HG03060 (cell line): ENCODE data around the gene FBLIM1.
"Not testable (repeated sequence)": the region's sequence is repeated elsewhere in the genome, so short reads cannot be mapped to it uniquely, and the experiment has no call there.

ENCODE experiments used
- ATAC-seq: cut with Tn5 transposase; IDR thresholded peaks from one replicate; pipeline ENCODE4 v1.9.1; 2021; ENCODE audit warnings: low read depth, moderate number of reproducible peaks; ENCODE audit not compliant: unreplicated experiment

Gene FBLIM1

DNA sequence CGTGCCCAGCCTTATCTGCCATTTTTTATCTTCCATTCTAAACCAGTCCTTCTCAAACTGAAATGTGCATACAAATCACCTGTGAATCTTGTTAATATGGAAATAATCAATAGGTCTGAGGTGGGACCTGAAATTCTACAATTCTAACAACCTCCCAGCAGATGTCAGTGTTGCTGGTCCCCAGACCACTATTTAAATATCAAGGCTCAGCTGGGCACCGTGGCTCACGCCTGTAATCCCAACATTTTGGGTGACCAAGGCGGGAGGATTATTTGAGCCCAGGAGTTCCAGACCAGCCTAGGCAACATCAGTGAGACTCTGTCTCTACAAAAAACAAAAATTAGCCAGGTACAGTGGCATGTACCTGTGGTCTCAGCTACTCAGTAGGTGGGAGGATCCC lies 44.8 kb downstream of the FBLIM1 start:
- ATAC-seq, result no peak

DNA sequence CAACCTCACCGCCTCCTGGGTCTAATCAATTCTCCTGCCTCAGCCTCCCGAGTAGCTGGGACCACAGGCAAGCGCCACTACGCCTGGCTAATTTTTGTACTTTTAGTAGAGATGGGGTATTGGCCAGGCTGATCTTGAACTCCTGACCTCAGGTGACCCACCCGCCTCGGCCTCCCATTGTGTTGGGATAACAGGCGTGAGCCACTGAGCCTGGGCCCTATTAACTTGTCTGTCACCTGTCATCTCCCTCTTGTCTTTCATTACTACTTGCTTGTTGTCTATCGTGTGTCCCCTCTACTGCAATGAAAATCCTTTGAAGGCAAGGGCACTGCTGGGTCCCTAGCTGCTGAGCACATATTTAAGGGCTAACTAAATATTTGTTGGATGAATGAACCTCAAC lies 45.5 kb downstream of the FBLIM1 start:
- ATAC-seq, result no peak

DNA sequence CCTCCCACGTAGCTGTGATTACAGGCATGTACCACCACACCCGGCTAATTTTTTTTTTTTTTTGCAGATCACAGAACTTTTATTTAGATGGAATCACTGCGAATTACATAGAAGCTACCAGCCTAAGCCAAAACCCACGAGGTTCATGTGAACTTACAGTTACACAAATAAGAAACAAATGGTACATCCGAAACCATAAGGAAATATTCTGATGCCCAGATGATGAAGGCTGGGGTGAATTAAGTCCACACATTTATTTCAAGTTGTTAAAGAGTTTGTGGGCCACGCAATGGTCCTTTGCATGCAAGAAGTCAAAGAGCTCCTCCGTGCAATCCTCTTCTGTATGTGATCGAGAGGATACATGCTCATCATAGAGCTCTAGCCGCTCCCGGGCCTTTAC lies 48.5 kb downstream of the FBLIM1 start:
- no peak for ATAC-seq

DNA sequence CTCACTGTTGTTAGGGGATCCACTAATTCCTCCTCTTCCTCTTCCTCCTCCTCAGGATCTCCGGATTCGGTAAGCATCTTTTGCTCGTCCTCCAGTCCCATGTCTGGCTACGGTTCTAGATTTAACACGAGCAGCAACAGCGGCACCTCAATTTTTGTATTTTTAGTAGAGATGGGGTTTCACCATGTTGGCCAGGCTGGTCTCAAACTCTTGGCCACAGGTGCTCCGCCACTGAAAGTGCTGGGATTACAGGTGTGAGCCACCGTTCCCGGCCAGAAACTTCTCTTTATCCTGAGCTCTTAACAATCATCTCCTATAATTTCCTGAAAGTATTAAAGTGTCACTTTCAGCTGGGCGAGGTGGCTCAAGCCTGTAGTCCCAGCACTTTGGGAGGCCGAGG lies 49.0 kb downstream of the FBLIM1 start, which contains the start of gene UQCRHL:
Gene UQCRHL (minus strand): TSS at position 101 of the 400 bp plus-strand sequence. CDS start 0 bp downstream, at position 101.
- ATAC-seq, result not testable (repeated sequence)

DNA sequence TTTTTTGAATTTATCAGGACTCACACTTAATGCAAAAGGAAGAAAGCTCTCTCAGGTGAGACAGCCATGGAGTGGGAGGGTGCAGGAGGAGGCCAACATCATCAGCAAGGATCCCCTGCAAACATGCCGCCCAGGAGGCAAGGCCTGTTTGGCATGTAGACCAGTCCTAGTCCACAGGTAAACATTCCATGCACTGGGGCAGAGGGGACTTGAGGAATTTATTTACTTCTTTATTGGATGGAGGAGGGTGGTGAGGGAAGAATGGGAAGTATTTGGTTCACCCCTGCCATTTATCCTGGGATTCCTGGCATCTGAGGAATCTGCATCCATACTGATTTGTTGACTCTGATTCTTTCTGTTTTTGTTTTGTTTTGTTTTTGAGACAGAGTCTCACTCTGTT lies 50.4 kb downstream of the FBLIM1 start:
- ATAC-seq, result no peak

DNA sequence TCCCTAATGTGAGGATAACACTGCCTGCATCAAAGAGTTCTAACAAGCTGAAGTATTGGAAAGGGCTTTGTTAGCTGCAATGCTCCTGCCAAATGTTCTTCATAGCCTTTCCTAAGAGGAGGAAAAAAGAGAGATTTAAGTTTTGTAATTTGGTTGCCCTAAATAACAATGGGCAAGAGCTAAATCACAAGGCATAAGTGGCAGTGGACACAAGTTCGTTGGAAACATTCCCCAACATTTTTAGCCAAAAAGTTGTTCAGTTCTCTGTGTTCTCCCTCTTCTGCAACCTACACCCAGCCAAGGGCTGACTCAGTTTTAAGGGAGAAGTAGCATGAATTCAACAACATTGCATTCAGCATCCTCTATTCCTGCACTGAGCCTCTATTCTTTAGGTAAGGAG lies 51.5 kb downstream of the FBLIM1 start:
- ATAC-seq, result no peak

DNA sequence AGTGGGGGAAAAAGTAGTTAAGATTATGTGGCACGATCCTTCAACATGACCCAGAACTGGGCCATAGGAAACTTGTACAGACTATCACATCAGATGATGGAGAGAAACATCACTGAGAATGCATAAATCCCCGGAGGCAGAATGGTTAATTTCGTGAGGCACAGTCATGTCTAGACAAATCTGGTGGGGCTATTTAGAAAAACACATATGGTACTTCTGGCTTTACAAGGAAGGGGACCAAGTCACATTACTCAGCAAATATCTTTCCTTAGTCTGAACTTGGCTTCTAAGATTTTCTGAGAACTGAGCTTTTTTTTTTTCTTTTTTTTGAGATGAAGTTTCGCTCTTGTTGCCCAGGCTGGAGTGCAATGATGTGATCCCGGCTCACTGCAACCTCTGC lies 58.1 kb downstream of the FBLIM1 start:
- ATAC-seq, result no peak

DNA sequence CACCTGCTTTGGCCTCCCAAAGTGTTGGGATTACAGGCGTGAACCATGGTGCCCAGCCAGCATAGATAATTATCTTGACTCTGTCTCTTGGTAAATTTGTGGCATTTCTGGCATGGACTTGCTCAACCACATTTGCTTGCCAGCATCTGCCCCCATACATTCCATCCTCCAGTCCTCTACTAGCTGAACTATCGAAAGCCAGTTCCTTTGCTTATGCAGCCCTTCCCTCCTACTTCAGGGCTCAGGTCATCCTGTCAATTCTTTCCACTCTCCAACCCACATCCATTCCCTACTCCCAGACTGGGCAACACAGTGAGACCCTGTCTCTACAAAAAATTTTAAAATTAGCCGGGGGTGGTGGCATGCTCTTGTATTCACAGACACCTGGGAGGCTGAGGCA lies 61.9 kb downstream of the FBLIM1 start:
- ATAC-seq, result no peak

DNA sequence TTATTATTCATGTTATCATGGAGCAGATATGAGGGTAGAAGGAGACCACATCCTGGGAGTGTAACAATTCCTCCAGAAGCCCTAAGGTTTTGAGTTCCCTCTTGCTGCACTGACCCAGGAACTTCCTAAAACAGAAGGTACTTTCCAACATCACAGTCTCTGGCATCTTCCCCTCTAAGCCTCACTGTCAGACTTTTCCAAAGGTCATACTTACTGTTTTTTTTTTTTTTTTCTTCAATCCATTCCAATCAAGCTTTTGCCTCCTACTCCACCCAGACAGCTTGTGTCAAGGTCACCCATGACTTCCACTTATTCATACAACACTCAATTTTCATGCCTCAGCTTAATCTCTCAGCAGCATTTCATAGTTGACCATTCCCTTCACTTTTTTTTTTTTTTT lies 67.2 kb downstream of the FBLIM1 start:
- ATAC-seq, result no peak

DNA sequence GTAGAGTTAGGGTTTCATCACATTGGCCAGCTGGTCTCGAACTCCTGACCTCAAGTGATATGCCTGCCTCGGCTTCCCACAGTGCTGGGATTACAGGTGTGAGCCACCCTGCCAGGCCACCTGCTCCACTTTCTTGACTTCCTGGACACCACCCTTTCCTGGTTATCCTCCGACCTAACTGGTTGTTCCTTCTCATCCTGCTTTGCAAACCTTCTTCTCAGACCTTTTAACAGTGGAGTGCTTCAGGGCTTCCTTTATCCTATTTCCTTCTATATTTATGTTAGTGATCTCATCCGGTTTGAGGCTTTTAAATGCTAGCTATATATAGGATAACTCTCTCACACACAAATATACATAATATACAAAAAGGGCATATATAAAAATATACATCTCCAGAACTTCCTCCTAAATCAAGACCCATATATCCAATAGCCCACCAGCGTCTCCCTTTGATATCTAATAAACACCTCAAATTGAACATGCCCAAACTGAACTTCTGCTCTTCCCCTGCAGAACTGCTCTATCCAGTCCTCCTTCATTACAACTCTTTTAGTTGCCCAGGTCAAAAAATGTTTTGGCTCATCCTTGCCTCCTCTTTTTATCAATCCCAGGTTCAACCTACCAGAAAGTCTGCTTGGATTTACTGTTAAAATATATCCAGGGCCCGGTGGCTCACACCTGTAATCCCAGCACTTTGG lies 68.4 kb downstream of the FBLIM1 start:
- ATAC-seq, result no peak

DNA sequence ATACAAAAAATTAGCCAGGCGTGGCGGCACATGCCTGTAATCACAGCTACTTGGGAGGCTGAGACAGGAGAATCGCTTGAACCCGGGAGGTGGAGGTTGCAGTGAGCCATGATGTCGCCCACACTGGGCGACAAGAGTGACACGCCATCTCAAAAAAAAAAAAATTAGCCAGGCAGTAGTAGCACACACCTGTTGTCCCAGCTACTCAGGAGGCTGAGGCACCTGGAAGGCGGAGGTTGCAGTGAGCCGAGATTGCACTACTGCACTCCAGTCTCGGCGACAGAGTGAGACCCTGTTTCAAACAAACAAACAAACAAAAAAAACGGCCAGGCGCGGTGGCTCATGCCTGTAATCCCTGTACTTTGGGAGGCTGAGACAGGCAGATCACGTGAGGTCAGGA lies 69.0 kb downstream of the FBLIM1 start:
- ATAC-seq, result not testable (repeated sequence)

DNA sequence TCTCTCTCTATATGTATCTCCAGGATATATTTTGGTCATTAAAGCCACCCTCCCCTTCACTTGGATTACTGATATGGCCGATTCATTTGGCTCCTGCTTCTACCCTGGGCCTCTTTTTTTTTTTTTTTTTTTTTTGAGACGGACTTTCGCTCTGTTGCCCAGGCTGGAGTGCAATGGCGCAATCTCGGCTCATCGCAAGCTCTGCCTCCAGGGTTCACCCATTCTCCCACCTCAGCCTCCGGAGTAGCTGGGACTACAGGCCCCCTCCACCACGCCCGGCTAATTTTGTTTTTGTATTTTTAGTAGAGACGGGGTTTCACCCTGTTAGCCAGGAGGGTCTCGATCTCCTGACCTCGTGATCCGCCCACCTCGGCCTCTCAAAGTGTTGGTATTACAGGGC lies 70.3 kb downstream of the FBLIM1 start:
- not testable (repeated sequence) for ATAC-seq

DNA sequence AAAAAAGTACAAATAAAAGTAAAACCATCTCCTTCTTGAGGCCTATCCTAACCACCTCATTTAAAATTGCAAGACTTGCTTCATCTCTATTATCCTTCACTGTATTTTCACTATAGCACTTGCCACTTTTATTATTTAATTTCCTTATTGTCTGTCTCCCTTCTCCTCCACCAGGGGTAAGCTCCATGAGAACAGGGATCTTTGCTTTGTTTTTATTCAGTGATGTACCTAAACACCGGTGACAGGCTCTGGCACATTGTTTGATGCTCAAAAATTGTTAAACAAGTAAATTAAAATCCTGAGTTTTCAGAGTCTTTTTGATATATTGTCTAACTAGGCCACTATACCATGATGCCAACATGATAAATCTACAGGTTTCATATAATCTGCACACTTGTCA lies 71.7 kb downstream of the FBLIM1 start:
- ATAC-seq, result no peak

DNA sequence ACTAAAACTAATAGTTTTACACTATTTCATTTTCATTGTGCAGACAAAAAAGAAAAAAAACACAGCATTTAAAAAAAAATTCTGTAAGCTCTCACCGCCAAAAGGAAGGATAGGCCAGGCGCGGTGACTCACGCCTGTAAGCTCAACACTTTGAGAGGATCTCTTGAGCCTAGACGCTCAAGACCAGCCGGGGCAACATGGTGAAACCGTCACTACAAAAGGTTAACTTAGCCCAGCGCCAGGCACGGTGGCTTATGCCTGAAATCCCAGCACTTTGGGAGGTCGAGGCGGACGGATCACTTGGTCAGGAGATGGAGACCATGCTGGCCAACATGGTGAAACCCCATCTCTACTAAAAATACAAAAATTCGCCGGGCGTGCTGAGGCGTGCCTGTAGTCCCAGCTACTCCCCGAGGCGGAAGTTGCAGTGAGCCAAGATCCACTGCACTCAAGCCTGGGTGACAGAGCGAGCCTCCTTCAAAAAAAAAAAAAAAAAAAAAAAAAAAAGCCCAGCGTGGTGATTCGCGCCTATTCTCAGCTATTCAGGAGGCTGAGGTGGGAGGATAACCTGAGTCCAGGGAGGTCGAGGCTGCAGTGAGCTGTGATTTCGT lies 74.6 kb downstream of the FBLIM1 start:
- ATAC-seq, result no peak

DNA sequence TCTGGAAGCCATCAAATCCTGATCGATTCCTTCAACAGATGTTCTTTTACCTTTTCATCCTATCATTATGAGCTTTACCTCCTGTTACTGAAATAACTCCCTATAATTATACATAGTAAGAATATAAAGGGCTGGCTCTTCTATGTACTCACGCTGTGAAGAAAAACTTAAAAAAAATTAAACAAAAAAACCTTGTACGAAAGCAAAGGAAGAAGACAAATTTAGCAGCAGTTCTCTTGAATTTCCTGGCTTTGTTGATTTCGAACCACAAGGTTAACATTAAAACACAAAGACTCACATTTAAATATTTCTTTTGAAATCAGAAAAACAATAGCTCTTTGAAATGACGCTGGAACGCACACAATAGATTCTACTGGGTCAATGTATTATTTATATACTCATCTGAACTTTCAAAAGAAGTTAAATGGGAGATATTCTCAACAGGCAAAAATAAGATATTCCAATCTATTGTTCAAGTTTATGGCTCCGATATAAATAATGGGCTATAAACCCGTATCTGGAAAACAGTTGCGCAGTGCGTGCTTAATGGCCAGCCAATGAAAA lies 75.3 kb downstream of the FBLIM1 start:
- no peak for ATAC-seq

DNA sequence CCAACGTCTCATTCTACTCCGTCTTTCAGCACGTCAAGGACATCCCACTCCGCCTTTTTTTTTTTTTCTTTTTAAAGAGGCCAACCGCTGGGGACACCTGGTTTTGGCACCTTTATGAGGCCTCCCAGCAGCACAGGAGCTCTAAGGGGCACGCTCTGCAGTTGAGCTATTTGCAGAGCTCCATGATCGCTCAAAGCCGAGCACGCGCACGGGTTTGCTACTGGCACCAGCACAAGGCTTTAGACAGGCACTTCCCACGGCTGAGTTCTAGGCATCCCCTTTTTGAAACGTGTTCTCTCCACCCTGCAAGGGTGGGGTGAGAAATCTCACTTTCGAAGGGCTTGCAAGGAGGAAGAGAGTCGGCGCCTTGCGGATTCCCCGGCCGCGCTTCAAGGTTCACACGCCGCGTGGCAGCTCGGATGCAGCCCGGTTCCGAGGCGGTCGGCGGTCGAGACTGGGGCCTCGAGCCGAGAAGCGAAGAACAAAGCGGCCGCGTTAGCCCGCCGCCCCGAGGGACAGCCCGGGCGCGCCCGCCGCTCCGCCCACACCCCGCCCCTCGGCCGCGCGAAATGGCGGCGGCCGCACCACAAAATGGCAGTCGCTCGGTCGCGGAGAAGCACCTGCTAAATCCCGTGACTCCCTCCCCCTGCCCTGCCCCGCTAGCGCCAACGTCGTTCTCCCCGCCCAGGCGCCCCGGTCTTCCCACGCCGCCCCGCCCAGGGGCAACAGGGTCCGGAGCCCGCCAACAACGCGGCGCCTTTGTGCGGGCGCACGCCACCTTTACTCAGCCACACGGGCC lies 76.0 kb downstream of the FBLIM1 start:
- ATAC-seq, result peak; percentile 28

DNA sequence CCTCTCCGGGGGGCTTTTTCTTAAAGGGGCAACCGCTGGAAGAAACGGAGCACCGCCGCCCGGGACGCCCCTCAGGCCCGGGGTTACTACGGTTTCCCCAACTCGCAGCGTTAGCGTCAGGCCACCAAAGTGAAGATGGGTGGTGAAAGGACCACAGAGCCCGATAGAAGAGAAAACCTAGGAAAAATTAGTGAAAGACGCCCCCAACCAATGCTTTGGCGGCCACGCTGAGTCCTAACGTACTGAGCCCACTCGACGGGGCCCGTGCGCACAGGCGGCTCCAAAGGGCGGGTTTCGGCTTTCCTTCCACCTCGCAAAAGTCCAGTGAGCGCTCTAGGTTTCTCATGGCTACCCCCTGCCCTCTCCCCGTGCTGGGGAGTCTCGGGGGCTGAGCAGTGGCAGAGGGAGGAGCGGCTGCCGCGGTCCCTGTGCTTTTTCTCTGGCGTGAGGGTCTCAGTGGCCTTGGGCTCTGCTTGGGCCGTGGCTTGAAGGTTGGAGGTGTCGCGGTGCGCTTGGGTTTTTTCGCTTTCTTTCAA lies 76.7 kb downstream of the FBLIM1 start:
- peak; percentile 1 for ATAC-seq

DNA sequence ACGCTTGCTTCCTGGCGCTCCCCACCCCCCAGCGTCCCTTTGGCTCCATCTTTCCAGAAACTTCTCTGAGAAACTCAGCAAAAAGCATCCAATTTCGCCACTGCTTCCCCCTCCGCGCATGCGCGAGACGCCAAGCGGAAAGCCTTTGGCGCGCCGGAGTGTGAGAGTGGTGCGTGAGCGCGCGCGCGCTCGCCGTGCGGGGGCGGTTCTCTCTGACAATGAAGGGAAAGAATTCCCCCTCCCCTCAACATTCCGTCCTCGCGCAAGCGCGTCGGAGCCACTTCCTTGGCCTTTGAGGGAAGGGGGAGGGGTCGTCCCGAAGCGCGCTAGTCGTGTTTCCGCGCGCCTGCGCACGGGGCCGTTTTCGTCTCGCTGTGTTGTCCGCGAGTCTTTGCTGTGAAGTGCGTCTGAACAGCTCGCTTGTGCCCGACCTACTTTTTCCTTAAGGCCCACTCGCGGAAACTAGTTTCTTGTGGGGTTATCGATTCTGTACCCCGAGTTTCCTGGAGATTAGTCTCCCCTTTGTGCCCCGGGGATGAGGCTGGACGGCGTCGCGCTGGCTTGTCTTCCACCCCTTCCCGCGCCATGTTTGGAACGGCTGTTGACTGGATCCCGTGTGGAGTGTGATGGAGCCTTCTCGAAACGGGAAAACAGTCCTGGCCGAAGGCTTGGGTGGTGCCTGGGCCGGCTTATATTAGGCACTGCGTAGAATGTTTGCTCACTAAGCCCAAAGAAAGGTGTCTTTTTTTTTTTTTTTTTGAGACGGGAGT lies 77.3 kb downstream of the FBLIM1 start:
- peak; percentile 40 for ATAC-seq
